Activated CD4-positive, alpha-beta T cell treated with anti-CD3 and anti-CD28 coated beads for 36 hours (primary cell): ENCODE data around the gene TP53I11. TPM values are rescaled to one million over a fixed set of nuclear protein-coding genes. Genes with fewer than 3 reads are reported as not detected.

Experiments used
- ATAC-seq: fragments of 200-7000 bp; cut with Tn5 transposase; one replicate; pipeline ENCODE4 v1.10.0; 2021; ENCODE audit warnings: mild to moderate bottlenecking, moderate library complexity
- CTCF ChIA-PET: fragments of 350-600 bp; sonication (Branson Sonifier 250); formaldehyde crosslinking; loops from one replicate; lab custom pipeline; 2021; ENCODE audit warnings: antibody characterized with exemption; lab: Charles Lee
- POLR2A ChIA-PET: fragments of 350-600 bp; sonication (Branson Sonifier 250); formaldehyde crosslinking; loops from one replicate; lab custom pipeline; 2021; ENCODE audit warnings: antibody characterized with exemption, inconsistent platforms; lab: Charles Lee
- DNase-seq: peaks from one replicate; pipeline ENCODE4 v3.0.0-alpha.2; 2020
- H3K27ac Mint-ChIP-seq: one replicate; pipeline ENCODE4 v1.8.0; 2021; ENCODE audit warnings: mixed read lengths
- H3K27me3 Mint-ChIP-seq: one replicate; pipeline ENCODE4 v1.8.0; 2021; ENCODE audit warnings: mixed read lengths
- H3K36me3 Mint-ChIP-seq: one replicate; pipeline ENCODE4 v1.8.0; 2021; ENCODE audit warnings: low read depth, mixed read lengths
- H3K4me1 Mint-ChIP-seq: one replicate; pipeline ENCODE4 v1.8.0; 2021; ENCODE audit warnings: mixed read lengths
- H3K4me3 Mint-ChIP-seq: one replicate; pipeline ENCODE4 v1.8.0; 2021; ENCODE audit warnings: mild to moderate bottlenecking, moderate library complexity, mixed read lengths
- H3K9me3 Mint-ChIP-seq: one replicate; pipeline ENCODE4 v1.8.0; 2021; ENCODE audit warnings: low read depth, mixed read lengths
- intact Hi-C, 2 experiments: fragments of 100-400 bp; cut with DNase I in 1 of 2; cut with micrococcal nuclease in 1 of 2; formaldehyde crosslinking; loops; one replicate each; pipeline versions ENCODE4 v1.14.2 to v1.15.1; 2022 to 2024; cut with DNase I, micrococcal nuclease
- total RNA-seq, 2 experiments: library from RNA; stranded (reverse); gene quantifications; one replicate each; pipeline ENCODE4 v1.2.3, GENCODE V29; 2021

TP53I11 gene
- total RNA-seq, 2 experiments from 2014 or later: 14.3 to 15.8 TPM

DNA sequence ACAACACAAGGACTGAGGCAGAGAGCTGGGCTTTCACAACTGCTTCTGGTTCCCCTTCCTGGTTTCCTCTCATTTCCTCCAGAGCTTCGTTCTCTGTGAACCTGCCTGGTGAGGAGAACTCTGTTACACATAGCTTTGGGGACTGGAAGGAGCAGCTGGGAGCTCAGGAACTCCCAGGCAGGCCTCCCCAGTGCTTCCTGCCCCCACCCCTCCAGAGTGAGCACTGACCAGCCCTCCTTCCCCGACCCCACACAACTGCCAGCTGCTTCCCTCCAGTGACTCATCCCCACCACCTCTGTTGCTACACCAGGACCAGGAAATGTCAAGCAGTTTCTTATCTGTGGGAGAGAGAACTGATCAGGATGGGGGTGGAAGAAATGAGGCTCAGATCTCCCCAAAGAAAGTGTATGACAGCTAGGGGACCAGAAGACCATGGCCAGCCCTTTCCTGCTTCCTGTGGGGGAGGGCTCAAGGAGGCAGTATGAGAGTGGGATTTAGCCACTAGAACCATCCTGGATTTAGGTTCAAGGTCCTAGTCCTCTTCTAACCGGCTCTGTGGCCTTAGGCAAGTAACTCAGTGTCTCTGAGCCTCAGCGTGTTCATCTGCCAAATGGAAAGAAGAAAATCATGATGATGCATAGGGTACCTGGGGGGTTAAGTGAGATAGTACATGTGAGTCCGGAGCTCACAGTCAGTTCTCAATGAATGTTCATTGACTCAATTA, 4.5 kb upstream of the TP53I11 start:
- ATAC-seq: peak; percentile 21
- Mint-ChIP-seq H3K4me1 (peaks cover 10% of the 10 kb centered on the region), H3K9me3 (no peaks in the 10 kb centered on the region), H3K27me3 (no peaks in the 10 kb centered on the region), H3K4me3 (no peak overlapping the region), H3K36me3 (no peaks in the 10 kb centered on the region), H3K27ac (no peak overlapping the region)
- ChIA-PET POLR2A (no interaction called here), CTCF (interaction anchor here (0.7 to 1.1 kb wide), 5 partner anchors 148 to 443 kb away, joined by 3 to 4 read pairs (median 3); no protein-coding TSS in a partner anchor)
- intact Hi-C loops: no loop called here
- DNase-seq: peak; percentile 36

DNA sequence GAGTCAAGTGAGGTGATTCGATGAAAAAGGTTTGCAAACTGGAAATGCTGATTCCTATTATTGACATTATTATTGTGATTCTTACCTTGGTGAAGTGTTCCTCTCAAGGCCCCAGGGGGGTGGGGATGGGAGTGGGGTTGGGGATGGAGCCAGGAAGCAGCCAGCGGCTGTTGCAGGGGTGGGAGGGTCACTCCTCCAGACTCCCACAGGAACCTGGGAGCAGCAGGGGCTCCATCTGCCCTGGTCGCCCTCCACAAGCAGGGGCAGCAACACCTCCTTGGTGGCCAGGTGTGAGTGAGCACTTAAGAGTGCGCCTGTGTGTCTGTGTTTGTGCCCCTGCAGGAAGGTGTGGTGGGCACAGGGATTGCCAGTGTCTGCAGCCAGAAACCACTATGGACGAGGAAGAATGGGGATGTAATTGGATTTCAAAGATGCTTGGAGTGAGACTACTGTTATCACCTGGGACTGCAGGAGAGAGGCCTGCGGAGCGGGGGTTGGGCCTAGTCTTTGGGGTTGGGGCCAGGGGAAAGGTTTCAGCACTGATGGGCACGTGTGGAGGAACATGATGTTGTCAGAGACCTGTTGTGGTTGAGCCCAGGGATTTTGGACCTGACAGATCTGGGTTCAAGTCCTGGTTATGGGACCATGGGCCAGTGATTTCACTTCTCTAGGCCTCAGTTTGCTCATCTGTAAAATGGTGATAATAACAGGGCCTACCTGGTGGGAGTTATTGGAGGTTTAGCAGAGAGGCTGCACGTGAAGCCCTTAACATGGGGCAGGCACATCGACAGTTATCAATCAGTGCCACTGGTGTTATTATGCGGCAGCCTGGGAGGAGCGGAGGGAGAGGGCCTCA, 3.6 kb upstream of the TP53I11 start:
- H3K36me3 Mint-ChIP-seq: no peaks in the 10 kb centered on the region
- intact Hi-C loops: no loop called here
- CTCF ChIA-PET: interaction anchor here (0.7 to 2.8 kb wide), 3 partner anchors 150 to 442 kb away, joined by 3 to 9 read pairs (median 3); no protein-coding TSS in a partner anchor

DNA sequence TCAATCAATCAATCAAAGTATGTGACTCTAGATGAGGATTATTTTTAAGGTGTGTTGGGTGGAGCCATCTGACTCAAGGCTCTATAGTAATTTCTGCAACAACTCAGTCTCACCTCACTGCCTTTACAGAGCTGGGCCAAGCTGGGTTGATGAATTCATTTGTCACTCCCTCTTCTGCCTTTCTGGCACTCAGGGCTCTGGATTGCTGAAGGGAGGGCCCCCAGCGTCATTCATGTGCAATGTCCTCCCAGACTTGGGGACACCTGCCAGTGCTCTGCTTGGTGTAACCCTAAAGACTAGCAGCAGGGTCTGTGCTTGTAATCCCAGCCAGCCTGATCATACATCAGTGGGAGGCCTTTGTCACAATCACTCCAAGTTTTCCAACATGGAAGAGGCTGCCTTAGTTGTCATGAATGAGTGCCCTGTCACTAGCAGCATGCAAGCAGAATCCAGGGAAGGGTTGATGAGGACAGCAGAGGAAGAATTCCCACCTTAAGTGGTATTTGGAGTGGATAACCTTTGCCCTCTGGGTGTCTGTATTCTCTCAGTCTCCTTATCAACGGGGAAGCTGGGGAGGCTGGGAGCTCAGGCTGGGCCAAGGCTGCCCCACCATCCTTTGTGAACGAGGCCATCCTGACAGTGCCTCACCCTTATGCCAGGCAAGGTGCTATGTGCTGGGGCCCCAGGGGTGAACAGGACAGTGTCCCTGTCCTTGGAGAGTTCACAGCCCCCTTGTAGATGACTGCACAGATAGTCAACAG, 2.0 kb upstream of the TP53I11 start:
- POLR2A ChIA-PET: no interaction called here
- H3K36me3 Mint-ChIP-seq: no peaks in the 10 kb centered on the region
- H3K9me3 Mint-ChIP-seq: no peaks in the 10 kb centered on the region
- H3K4me1 Mint-ChIP-seq: peaks cover 10% of the 10 kb centered on the region
- DNase-seq (no peak), ATAC-seq (no peak)
- H3K4me3 Mint-ChIP-seq: no peak overlapping the region
- H3K27me3 Mint-ChIP-seq: no peaks in the 10 kb centered on the region
- intact Hi-C loops: no loop called here
- CTCF ChIA-PET: interaction anchor here (1.4 to 2.8 kb wide), 3 partner anchors 16 to 152 kb away, joined by 3 to 9 read pairs (median 4); no protein-coding TSS in a partner anchor
- H3K27ac Mint-ChIP-seq: no peak overlapping the region

More for the DNA sequence above, 3.6 kb upstream of the TP53I11 start:
- Mint-ChIP-seq H3K27ac (no peak overlapping the region), H3K9me3 (no peaks in the 10 kb centered on the region), H3K27me3 (no peaks in the 10 kb centered on the region), H3K4me3 (no peak overlapping the region), H3K4me1 (peaks cover 10% of the 10 kb centered on the region)
- POLR2A ChIA-PET: no interaction called here
- ATAC-seq: no peak
- no peak for DNase-seq

DNA sequence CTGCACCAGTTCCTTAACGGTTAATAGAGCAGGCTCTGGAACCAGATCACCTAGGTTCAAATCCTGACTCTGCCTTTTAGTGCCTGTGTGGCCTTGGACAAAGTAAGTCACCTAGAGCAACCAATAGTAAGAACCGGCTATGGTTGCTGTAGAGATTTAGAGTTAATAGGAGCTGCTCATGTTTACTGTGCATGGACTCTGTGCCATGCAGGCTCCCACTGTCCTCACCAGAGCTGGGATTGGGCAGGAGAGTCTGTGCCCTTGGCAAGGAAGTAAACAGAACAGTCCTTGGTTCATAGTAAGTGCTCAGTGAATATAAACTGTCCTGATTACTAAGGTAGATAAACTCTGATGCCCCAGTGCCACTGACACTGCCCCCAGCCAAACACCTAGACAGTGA, 1.4 kb upstream of the TP53I11 start:
- no peaks in the 10 kb centered on the region for H3K9me3 Mint-ChIP-seq
- ChIA-PET POLR2A (no interaction called here), CTCF (interaction anchor here (1.4 to 2.8 kb wide), 3 partner anchors 16 to 153 kb away, joined by 3 to 9 read pairs (median 4); no protein-coding TSS in a partner anchor)
- no peaks in the 10 kb centered on the region for H3K27me3 Mint-ChIP-seq
- intact Hi-C loops: no loop called here
- no peaks in the 10 kb centered on the region for H3K36me3 Mint-ChIP-seq
- no peak overlapping the region for H3K4me3 Mint-ChIP-seq
- no peak overlapping the region for H3K27ac Mint-ChIP-seq
- DNase-seq: no peak
- ATAC-seq: no peak
- H3K4me1 Mint-ChIP-seq: peaks cover 10% of the 10 kb centered on the region

DNA sequence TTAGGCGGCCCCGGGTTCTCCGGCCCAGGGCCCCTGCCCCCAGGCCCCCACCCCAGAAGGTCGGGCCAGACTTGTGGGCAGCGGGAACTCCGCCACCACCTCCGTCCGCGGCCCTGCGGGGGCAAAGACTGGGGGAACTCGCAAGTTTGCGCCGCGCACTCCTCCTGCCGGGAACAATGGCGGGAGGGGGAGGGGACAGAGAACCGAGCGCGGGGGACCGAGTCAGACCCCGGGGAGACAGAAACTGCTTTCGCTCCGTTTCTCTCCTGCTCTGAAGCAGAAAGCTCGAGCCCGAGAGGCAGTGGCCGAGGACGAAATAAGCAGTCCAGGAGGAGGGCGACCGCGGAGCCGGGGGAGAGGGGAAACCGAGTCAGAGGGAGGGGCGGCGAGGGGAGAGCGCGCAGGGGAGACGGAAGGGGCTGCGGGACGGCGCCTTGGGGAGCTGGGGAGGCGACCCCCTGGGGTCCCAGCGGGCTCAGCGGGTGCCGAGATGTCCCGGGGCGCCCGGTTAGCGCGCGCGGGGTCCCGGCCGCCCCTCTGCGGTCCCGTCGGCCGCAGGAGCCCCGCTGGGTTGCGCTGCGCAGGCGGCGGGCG, 555 bp downstream of the TP53I11 start:
- Mint-ChIP-seq H3K4me1 (peaks cover 5% of the 10 kb centered on the region), H3K27me3 (no peaks in the 10 kb centered on the region), H3K36me3 (no peaks in the 10 kb centered on the region), H3K27ac (no peak overlapping the region), H3K4me3 (peak overlapping the region; percentile 71), H3K9me3 (no peaks in the 10 kb centered on the region)
- CTCF ChIA-PET: interaction anchor here (0.5 to 1.4 kb wide), 8 partner anchors 12 to 513 kb away, joined by 3 to 5 read pairs (median 3); no protein-coding TSS in a partner anchor
- POLR2A ChIA-PET: no interaction called here
- ATAC-seq (no peak), DNase-seq (peak; percentile 54)
- intact Hi-C loops: loop anchor here in 1 of 2 experiments (2.0 kb wide), 1 partner anchor 197 kb away; the partner anchor contains the start of gene PRDM11

DNA sequence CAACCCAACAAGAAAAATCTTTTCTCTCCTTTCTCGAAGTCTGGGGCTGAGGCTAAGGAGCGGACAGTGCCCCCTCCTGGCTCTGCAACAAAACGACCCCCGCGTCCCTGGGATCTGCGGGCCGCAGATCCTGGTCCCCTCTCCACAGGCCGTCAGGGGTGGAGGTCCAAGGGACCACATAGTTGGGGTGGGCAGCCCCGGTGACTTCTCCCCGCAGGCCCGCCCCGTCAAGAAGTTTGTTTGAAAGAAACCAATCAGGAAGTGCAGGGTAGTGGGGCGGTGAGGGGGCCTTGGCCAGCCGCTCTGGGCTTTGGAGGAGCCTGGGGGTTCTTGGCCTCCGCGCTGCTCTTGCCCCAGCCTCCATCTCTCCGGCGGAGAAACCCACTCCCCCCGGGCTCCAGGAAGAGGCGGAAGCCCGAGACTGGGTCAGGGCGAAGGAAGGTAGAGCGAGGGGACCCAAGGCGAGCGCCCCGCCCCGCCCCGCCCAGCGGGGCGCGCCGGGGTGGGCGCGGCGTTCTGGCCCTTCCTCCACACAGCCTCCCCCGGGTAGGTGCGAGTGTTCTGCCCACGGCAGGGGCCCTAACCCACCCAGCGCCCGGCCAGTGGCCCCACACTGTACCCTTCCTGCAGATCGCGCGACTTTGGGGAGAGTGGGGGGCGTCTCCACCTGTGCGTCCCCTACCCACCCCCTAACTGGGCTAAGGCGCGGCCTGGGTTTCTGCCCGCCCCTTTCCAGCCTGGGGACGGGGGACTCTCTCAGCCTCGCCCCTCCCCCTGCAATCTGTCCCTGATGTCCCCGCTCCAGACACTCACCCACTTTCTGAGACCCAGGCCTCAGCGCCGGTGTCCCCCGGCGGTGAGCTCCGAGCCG, 1.3 kb downstream of the TP53I11 start:
- Mint-ChIP-seq H3K36me3 (no peaks in the 10 kb centered on the region), H3K4me1 (peaks cover 5% of the 10 kb centered on the region), H3K4me3 (peak overlapping the region; percentile 71), H3K9me3 (no peaks in the 10 kb centered on the region), H3K27me3 (no peaks in the 10 kb centered on the region), H3K27ac (no peak overlapping the region)
- ChIA-PET POLR2A (no interaction called here), CTCF (interaction anchor here (0.5 to 24.4 kb wide), 10 partner anchors 9 to 391 kb away, joined by 3 to 798 read pairs (median 4); no protein-coding TSS in a partner anchor)
- intact Hi-C loops: loop anchor here (2.0 to 10.0 kb wide), 2 partner anchors 197 to 385 kb away; partner anchors contain the start of gene PRDM11 (in 1 of the 2)
- DNase-seq (peak; percentile 57), ATAC-seq (peak; percentile 15)

DNA sequence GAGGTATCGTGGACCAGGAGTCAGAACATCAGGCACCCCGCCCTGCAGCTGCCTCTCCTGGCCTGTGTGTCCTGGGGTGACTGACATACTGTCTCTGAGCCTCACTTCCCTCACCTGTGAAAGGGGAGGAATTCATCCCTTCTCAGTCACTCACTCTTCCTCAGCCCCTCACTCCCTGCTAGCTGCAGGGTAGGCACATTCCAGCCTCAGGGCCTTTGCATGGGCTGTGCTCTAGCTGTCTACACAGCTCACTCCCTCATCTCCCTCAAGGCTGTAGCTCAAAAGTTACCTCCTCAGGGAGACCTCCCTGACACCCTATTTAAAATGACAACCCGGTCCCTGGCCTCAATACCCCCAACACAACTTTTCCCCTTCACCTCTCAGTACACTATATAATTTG, 2.5 kb downstream of the TP53I11 start:
- no peak for DNase-seq
- intact Hi-C loops: loop anchor here in 1 of 2 experiments (10.0 kb wide), 1 partner anchor 387 kb away; no protein-coding TSS in a partner anchor
- no peak overlapping the region for H3K4me3 Mint-ChIP-seq
- H3K9me3 Mint-ChIP-seq: no peaks in the 10 kb centered on the region
- ChIA-PET POLR2A (interaction anchor here (0.5 kb wide), 1 partner anchor 832 kb away, joined by 3 read pairs; no protein-coding TSS in a partner anchor), CTCF (interaction anchor here (0.8 to 24.4 kb wide), 10 partner anchors 8 to 392 kb away, joined by 3 to 798 read pairs (median 3); no protein-coding TSS in a partner anchor)
- no peak overlapping the region for H3K27ac Mint-ChIP-seq
- ATAC-seq: no peak
- H3K36me3 Mint-ChIP-seq: no peaks in the 10 kb centered on the region
- H3K27me3 Mint-ChIP-seq: no peaks in the 10 kb centered on the region
- peaks cover 12% of the 10 kb centered on the region for H3K4me1 Mint-ChIP-seq

DNA sequence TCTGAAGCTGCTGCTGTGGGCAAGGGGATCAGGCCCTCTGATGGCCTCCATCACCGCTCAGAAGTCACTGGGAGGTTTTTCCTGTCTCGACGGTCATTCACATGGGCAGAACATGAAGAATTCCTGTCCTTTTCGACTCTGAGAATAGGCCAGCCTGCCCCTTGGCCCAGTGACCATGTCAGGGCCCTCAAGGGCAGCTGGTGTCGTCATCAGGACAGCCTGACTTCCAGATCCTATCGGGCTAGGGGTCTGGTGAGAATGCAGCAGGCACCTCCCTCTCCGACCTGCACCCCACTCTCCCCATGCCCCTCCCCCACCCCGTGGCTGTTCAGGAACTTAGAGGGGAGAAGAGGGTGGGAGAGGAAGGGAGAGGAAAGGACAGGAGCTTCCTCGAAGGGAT, 3.6 kb downstream of the TP53I11 start:
- Mint-ChIP-seq H3K27me3 (no peaks in the 10 kb centered on the region), H3K9me3 (no peaks in the 10 kb centered on the region), H3K4me3 (no peak overlapping the region), H3K4me1 (peaks cover 21% of the 10 kb centered on the region), H3K36me3 (no peaks in the 10 kb centered on the region), H3K27ac (no peak overlapping the region)
- DNase-seq (no peak), ATAC-seq (no peak)
- CTCF ChIA-PET: interaction anchor here (0.7 to 24.4 kb wide), 5 partner anchors 9 to 156 kb away, joined by 3 to 798 read pairs (median 8); no protein-coding TSS in a partner anchor
- intact Hi-C loops: loop anchor here in 1 of 2 experiments (10.0 kb wide), 1 partner anchor 388 kb away; no protein-coding TSS in a partner anchor
- POLR2A ChIA-PET: interaction anchor here (0.9 kb wide), 1 partner anchor 133 kb away, joined by 3 read pairs; no protein-coding TSS in a partner anchor

DNA sequence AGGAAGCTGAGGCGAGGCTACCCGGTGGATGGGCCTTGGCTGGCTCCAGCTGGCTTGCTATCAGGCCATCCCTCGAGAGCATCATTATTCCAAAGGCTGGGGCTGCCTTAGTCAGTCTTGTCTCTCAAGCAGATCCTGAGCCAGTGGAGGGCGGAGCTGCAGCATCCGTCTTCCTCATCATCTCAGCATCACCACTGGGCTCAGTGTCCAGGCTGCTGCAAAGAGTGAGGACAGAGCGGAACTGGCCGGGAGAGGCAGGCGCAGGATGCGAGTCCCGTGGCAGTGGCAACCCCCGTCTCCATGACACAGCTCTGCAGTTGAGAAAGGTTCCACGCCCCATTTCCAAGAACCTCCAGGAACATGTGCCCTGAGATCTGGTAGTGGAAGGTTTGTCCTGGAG, 4.4 kb downstream of the TP53I11 start:
- no peak overlapping the region for H3K27ac Mint-ChIP-seq
- POLR2A ChIA-PET: interaction anchor here (0.9 kb wide), 1 partner anchor 134 kb away, joined by 3 read pairs; no protein-coding TSS in a partner anchor
- no peaks in the 10 kb centered on the region for H3K9me3 Mint-ChIP-seq

More for the DNA sequence above, 4.4 kb downstream of the TP53I11 start:
- peaks cover 24% of the 10 kb centered on the region for H3K4me1 Mint-ChIP-seq
- H3K4me3 Mint-ChIP-seq: no peak overlapping the region
- intact Hi-C loops: loop anchor here in 1 of 2 experiments (10.0 kb wide), 1 partner anchor 389 kb away; no protein-coding TSS in a partner anchor
- DNase-seq (no peak), ATAC-seq (no peak)
- no peaks in the 10 kb centered on the region for H3K36me3 Mint-ChIP-seq
- CTCF ChIA-PET: interaction anchor here (0.7 to 24.4 kb wide), 5 partner anchors 10 to 157 kb away, joined by 3 to 798 read pairs (median 8); no protein-coding TSS in a partner anchor
- H3K27me3 Mint-ChIP-seq: no peaks in the 10 kb centered on the region
